NCI-H2107 treated with DMSO at 0.1 percent for 48 hours (cell line): ENCODE results near the gene C6orf58.
"Not testable (repeated sequence)": the region's sequence is repeated elsewhere in the genome, so short reads cannot be mapped to it uniquely, and the experiment has no call there.

ENCODE experiments used
- DNase-seq: peaks from one replicate; lab custom pipeline; 2025; ENCODE audit not compliant: unreplicated experiment; lab: John Stamatoyannopoulos, UW

Gene C6orf58

DNA sequence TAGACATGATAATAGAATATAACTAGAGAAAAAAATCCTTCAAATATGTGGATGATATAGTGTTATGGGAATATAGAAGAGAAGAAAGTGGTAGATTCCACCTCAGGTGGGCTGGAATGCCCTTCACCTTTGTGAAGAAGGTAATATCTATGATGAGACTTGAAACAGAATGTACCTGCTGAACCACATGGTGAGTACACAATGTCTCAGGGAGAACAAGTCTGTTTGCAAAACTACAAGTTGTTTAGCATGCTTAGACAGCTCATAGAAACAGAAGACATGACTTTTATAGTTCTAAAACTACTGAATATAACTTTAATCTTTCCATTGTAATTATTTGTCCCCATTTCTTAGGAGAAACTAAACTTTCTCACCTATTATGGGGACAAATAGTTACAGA lies 12.2 kb downstream of the C6orf58 start:
- no peak for DNase-seq

DNA sequence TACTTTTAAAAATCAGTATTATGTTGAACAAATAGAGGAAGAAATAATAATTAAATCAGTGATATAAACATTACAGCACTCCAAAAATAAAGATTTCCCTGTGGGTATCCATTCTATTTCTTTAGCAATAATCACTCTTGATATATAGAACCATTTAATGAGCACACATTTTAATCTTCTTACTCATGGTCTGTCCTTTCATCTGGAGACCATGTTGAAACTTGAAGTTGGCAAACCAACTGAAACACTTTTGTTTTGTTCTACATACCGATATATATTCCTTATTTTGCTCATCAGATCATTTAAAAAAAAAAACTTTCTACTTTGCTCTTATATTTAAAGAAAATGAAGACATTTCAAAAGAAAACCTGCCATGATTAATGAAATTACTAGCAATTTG lies 13.4 kb downstream of the C6orf58 start:
- no peak for DNase-seq

DNA sequence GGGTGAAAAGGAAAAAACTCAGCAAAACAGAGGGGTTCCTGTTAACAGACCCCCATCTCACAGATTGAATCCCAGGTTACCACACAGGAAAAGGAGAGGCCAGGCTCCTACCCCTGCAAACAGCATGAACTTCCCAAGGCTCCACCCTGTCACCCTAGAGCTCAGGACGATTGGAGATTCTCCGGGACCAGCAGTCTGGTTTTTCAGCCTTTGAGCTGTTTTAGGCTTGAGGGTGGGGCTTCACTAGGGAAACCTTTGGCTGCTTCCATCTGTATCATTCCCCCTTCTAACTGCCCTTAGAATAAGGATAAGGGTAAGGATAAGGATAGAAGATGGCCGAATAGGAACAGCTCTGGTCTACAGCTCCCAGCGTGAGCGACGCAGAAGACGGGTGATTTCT lies 16.0 kb downstream of the C6orf58 start:
- DNase-seq, result no peak

DNA sequence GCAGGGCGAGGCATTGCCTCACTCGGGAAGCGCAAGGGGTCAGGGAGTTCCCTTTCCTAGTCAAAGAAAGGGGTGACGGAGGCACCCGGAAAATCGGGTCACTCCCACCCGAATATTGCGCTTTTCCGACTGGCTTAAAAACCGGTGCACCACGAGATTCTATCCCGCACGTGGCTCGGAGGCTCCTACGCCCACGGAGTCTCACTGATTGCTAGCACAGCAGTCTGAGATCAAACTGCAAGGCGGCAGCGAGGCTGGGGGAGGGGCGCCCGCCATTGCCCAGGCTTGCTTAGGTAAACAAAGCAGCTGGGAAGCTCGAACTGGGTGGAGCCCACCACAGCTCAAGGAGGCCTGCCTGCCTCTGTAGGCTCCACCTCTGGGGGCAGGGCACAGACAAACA lies 16.5 kb downstream of the C6orf58 start:
- DNase-seq, result not testable (repeated sequence)

DNA sequence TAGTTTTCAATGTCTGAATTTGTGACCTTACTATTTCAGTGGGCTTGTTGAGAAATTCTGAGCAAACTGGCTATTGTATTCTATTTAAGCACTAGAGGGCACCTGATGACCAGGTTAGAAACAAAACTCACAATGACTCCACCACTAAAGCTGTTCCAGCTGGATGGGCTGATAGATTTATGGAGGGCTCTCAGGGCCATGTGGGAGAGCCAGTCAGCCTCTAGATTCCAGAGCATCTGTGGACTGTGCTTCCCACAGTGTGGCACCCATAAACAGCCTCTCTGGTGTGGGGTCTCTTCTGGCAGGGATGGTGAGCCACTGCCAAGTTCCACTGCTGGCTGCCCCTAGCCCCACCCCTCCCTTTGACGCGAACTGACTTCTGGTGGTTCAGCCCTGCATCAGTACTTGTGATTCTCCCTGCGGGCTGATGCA lies 29.2 kb downstream of the C6orf58 start:
- peak; percentile 48 for DNase-seq

DNA sequence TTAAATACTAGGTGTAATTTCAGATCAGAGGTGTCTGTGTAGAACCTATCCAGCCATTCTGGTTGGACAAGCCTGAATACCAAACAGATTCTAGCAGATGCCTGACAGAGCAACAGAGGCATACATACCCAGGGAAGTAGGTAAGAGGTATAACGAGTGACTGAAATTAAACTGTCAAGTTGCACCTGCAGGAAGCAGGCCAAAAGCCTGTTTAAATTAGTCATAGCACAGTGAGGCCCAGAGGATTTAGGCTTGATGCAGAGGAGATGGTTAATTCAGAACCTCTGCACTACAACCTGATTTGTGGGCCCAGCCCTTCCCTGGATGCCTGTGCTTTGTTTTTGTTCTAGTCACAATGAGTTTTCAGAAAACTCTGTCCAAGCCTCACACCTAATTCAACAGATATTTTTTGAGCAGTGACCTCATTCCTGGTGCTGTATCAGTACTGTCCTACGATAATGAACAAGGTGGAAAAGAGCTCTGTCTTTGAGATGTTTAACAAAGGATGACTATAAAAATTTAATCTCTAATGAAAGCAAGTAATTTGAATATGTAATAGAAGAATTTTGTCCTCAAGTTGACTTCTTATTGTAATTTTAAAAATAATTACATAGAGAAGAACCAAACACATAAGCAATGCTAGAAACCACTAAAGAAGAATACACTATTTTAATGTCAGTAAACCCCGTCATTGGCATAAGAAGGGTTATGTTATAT lies 31.7 kb downstream of the C6orf58 start:
- DNase-seq, result no peak

DNA sequence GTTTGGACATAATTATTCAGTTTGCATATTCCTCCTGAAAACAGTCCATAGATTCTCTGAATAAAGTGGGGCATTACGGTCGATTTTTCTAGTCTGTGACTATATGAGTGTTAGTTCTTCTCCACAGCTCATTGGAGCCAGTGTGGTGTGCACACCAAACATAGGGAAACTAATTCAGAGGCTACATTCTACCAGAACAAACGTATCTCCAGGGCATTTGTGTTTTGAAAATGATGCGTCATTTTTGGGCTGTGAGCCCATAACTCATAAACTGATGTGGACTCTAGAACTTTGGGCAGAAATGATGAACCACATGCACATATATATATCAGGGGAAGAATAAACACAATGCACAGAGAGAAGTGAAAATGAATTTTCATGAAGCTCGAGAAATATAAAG lies 41.8 kb downstream of the C6orf58 start:
- DNase-seq, result no peak

DNA sequence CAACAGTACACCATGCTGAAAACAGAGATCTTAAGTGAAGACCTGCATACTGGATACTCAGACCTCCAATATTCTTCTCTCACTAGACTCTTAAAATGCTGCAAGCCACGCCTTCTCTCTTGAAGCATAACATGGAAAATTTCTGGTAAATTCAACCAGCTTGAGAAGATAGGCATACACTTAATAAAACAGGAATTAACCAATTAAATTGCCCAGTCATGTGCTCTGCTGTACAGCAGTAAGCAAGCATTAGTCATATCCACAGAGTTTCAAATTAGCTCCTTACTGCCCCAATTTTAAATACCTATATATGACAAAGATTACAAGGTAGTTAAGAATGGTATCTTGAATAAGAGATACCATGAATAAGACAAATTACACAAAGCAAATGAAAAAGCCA lies 53.8 kb downstream of the C6orf58 start:
- no peak for DNase-seq

DNA sequence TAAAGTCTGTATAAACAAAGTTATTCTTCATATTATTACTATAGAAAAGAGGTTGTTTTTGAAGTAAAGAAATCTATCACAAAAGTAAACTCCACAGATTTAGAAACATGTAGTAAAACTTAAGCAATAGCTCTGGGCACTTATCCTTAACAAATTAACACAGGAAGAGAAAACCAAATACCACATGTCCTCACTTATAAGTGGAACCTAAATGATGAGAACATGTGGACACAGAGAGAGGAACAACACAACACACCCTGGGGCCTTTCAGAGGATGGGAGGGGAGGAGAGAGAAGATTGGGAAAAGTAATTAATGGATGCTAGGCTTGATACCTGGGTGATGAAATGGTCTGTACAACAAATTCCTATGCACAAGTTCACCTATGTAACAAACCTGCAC lies 57.2 kb downstream of the C6orf58 start:
- DNase-seq, result no peak

DNA sequence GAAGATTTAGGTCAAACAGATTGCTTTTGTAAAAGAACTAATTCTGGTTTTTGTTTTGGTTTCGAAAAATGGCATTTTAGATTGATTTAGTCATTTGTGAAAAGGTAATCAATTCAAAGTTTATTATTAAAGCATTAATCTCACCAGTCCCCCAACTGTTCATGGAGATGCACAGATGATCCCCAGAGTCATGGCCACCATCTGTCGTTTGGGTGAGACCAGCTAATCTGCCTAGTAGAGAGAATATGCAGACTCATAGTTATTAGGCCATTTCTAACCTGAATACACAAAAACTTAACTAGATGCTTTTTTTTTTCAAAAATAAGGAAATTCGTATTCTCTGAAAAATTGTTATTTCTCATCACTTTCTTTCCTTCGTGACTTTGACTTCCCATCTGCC lies 58.1 kb downstream of the C6orf58 start:
- no peak for DNase-seq

DNA sequence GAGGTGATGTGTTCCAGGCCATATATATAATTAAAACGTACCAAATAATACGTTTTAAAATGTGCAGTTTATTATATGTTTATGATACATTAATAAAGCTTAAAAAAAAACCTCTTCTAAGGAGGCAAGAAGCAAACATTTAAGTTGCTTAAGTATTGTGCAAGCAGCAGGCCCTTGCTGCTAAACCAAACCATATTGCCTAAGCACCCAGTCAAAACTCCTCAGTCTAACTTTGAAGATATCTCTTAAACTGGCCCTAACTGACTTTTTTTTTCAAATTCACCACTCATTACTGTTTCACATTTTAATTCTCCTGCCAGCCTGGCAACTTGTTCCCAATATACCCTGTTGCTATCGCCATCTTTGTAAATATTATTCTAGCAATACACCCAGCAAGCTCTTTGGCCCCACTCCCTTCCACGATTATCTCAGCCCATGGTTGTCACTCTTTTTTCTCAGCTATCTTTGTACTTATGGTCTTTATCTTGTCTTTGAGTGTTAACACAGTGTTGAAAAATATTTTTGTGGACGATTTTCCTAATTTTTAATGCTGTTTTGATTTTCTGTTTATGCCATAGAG lies 60.9 kb downstream of the C6orf58 start:
- DNase-seq, result no peak
